ENCODE results near the gene CD300H.

DNA sequence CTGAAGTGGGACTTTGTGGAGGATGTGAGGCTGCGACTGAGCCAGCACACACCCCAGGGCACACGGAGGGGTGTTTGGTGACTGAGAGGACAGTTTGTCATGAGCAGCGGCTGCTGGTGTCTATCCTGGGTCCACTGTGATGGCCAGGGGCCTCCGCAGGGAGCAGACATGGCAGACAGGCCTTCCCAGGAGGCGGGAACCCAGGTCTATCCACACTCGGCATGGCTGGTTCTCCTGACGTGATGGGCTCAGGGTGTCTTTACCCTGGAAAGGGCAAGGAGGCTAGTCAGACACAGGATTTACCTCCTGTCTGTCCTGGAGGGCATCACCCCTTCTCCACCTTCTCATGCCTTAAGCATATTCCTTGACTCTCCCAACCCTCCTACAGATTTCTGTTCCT is 20.7 kb downstream of the CD300H start:
- no peak for TF ChIP-seq POLR2A (IDR thresholded peaks at IDR 0.05)
- TF ChIP-seq CTCF (IDR thresholded peaks at IDR 0.05), result no peak
